Liver (tissue), 9 donors: ENCODE results near the gene MAPK6. TPM values are rescaled to one million over a fixed set of nuclear protein-coding genes. Genes with fewer than 3 reads are reported as not detected.
A peak's percentile ranks its signal among the peaks of the same experiment; 100 is the strongest.
"Not testable (repeated sequence)": the region's sequence is repeated elsewhere in the genome, so short reads cannot be mapped to it uniquely, and the experiment has no call there.

Experiments used
- DNase-seq: peaks from one replicate; pipeline ENCODE4 v3.0.0-alpha.2; 2017; ENCODE audit warnings: low spot score
- H3K27ac ChIP-seq, 2 donors: one replicate each; pipeline ENCODE4 v1.7.0; 2013; ENCODE audit warnings: inconsistent platforms in 2 of 2, low read length in 2 of 2, control low read depth in 1 of 2, low read depth in 1 of 2, mild to moderate bottlenecking in 1 of 2
- H3K27me3 ChIP-seq, 4 donors: one replicate each; pipeline versions ENCODE4 v1.6.1 to v1.7.0; 2013; ENCODE audit warnings: low read length in 3 of 4, inconsistent platforms in 1 of 4, mild to moderate bottlenecking in 1 of 4, moderate library complexity in 1 of 4; ENCODE audit not compliant: control insufficient read depth in 4 of 4, insufficient read depth in 4 of 4
- H3K36me3 ChIP-seq, 4 donors: one replicate each; pipeline versions ENCODE4 v1.6.1 to v1.7.0; 2013; ENCODE audit warnings: low read length in 3 of 4, mild to moderate bottlenecking in 3 of 4, low read depth in 1 of 4, moderate library complexity in 1 of 4; ENCODE audit not compliant: control insufficient read depth in 4 of 4, insufficient read depth in 3 of 4
- H3K4me1 ChIP-seq, 4 donors: one replicate each; pipeline versions ENCODE4 v1.6.1 to v1.7.0; 2013; ENCODE audit warnings: low read length in 3 of 4, mild to moderate bottlenecking in 3 of 4, moderate library complexity in 1 of 4; ENCODE audit not compliant: control insufficient read depth in 4 of 4, insufficient read depth in 4 of 4
- H3K4me3 ChIP-seq, 3 donors: one replicate each; pipeline versions ENCODE4 v1.6.1 to v1.7.0; 2013; ENCODE audit warnings: low read length in 3 of 3, control low read depth in 1 of 3, low read depth in 1 of 3, mild to moderate bottlenecking in 1 of 3
- H3K9ac ChIP-seq, 2 donors: one replicate each; pipeline ENCODE4 v1.7.0; 2013; ENCODE audit warnings: low read length in 2 of 2, mild to moderate bottlenecking in 2 of 2, moderate library complexity in 2 of 2, control low read depth in 1 of 2, low read depth in 1 of 2
- H3K9me3 ChIP-seq, 4 donors: one replicate each; pipeline versions ENCODE4 v1.6.1 to v1.7.0; 2013; ENCODE audit warnings: low read length in 3 of 4; ENCODE audit not compliant: control insufficient read depth in 4 of 4
- ATF3 ChIP-seq: IDR thresholded peaks from 2 replicates; pipeline ENCODE4 v1.6.1; 2016; ENCODE audit warnings: antibody characterized with exemption
- EGR1 ChIP-seq, 2 donors: IDR thresholded peaks; 2 replicates each; pipeline ENCODE4 v1.6.1; 2016 to 2018; ENCODE audit warnings: antibody characterized with exemption in 2 of 2, low read depth in 2 of 2
- GABPA ChIP-seq, 2 donors: IDR thresholded peaks in 1 of 2; conservative IDR thresholded peaks in 1 of 2; 2 replicates each; pipeline ENCODE4 v1.6.1; 2016; ENCODE audit warnings: antibody characterized with exemption in 2 of 2, mild to moderate bottlenecking in 1 of 2, moderate library complexity in 1 of 2
- HNF4A ChIP-seq, 2 donors: conservative IDR thresholded peaks; 2 replicates each; pipeline ENCODE4 v1.6.1; 2016; ENCODE audit warnings: antibody characterized with exemption in 2 of 2, mild to moderate bottlenecking in 2 of 2
- HNF4G ChIP-seq: IDR thresholded peaks from 2 replicates; pipeline ENCODE4 v1.6.1; 2016; ENCODE audit warnings: antibody characterized with exemption
- JUND ChIP-seq, 2 donors: IDR thresholded peaks; 2 replicates each; pipeline ENCODE4 v1.6.1; 2016; ENCODE audit warnings: antibody characterized with exemption in 2 of 2
- MAX ChIP-seq: IDR thresholded peaks from 2 replicates; pipeline ENCODE4 v1.6.1; 2016; ENCODE audit warnings: antibody characterized with exemption
- NR2F2 ChIP-seq: IDR thresholded peaks from 2 replicates; pipeline ENCODE4 v1.6.1; 2016; ENCODE audit warnings: antibody characterized with exemption
- REST ChIP-seq: IDR thresholded peaks from 2 replicates; pipeline ENCODE4 v1.6.1; 2016; ENCODE audit warnings: antibody characterized with exemption, mild to moderate bottlenecking
- RXRA ChIP-seq, 2 donors: IDR thresholded peaks; 2 replicates each; pipeline ENCODE4 v1.6.1; 2017 to 2018; ENCODE audit warnings: antibody characterized with exemption in 2 of 2, mild to moderate bottlenecking in 1 of 2
- SP1 ChIP-seq: IDR thresholded peaks from 2 replicates; pipeline ENCODE4 v1.6.1; 2018; ENCODE audit warnings: antibody characterized with exemption, mild to moderate bottlenecking
- YY1 ChIP-seq: IDR thresholded peaks from 2 replicates; pipeline ENCODE4 v1.6.1; 2016; ENCODE audit warnings: antibody characterized with exemption, mild to moderate bottlenecking
- WGBS: extraction: QIAGEN DNeasy Blood & Tissue Kit; methylation state at CpG from one replicate; pipeline ENCODE4 v1.1.7; 2013; 5-methylcytosine and 5-hydroxymethylcytosine counted together
- polyA plus RNA-seq, 2 donors: library from polyadenylated mRNA; stranded (reverse) in 1 of 2; unstranded in 1 of 2; fragments of 200-250 nt in 1 of 2; fragments of >200 nt in 1 of 2; fragmentation: Nextera tagmentation in 1 of 2; extraction: Ambion mirVana in 1 of 2; gene quantifications; one replicate each; pipeline versions ENCODE4 v1.2.1 to v1.2.3, GENCODE V29; 2013 to 2015
- total RNA-seq, 2 donors: library from RNA; depleted of rRNA; stranded (reverse); fragments of >200 nt; gene quantifications; one replicate each; pipeline ENCODE4 v1.2.3, GENCODE V29; 2014
- donor health status: healthy.
- donor health status: healthy.
- donor health status: healthy.
- donor health status: healthy.
- donor health status: healthy.

The MAPK6 gene
- total and polyA plus RNA-seq, 4 donors = 9.7 to 47.8 (median 32.1) TPM

- DNase-seq = no peak
- 53% methylated on average over 4 of the region's 4 CpGs for WGBS
Observed at GRCh38 chr15:52095597-52096262, 76.7 kb downstream of the MAPK6 start.

GRCh38 chr15:52096536-52096935 lies 77.5 kb downstream of the MAPK6 start:
- DNase-seq, H3K27ac ChIP-seq, H3K36me3 ChIP-seq, H3K27me3 ChIP-seq, H3K9ac ChIP-seq, H3K4me3 ChIP-seq, H3K4me1 ChIP-seq, H3K9me3 ChIP-seq: not testable (repeated sequence)
- 89% methylated on average over 9 of the region's 9 CpGs for WGBS

More at GRCh38 chr15:52095597-52096262, 76.7 kb downstream of the MAPK6 start:
- H3K36me3 ChIP-seq = no peaks in the 10 kb centered on the region
- TF ChIP-seq YY1 = no peak
- no peak for TF ChIP-seq MAX
- H3K9me3 ChIP-seq = no peaks in the 10 kb centered on the region
- H3K4me3 ChIP-seq = no peak overlapping the region
- no peaks in the 10 kb centered on the region for H3K27me3 ChIP-seq
- H3K4me1 ChIP-seq = peaks cover 0 to 4% (median 0%) of the 10 kb centered on the region in 4 donors
- H3K9ac ChIP-seq = no peak overlapping the region
- no peak overlapping the region for H3K27ac ChIP-seq

GRCh38 chr15:52097180-52097579 lies 78.2 kb downstream of the MAPK6 start:
- Histone ChIP-seq H3K9me3 (no peaks in the 10 kb centered on the region), H3K27me3 (no peaks in the 10 kb centered on the region), H3K27ac (no peak overlapping the region), H3K4me1 (peaks cover 0 to 4% (median 0%) of the 10 kb centered on the region in 4 donors), H3K4me3 (no peak overlapping the region), H3K9ac (peak overlapping the region in 1 of 2 donors; percentile 23), H3K36me3 (no peaks in the 10 kb centered on the region)
- no peak for TF ChIP-seq RXRA (IDR thresholded peaks at IDR 0.05)
- no peak for TF ChIP-seq SP1
- TF ChIP-seq REST = no peak
- no peak for TF ChIP-seq EGR1 (IDR thresholded peaks at IDR 0.05; ENCODE audit: low read depth in 2 of 2)
- no peak for TF ChIP-seq HNF4G
- TF ChIP-seq HNF4A (conservative IDR thresholded peaks at IDR 0.05) = no peak
- TF ChIP-seq GABPA (IDR thresholded peaks at IDR 0.05 in 1 of 2, conservative IDR thresholded peaks at IDR 0.05 in 1 of 2) = no peak
- no peak for TF ChIP-seq ATF3
- no peak for TF ChIP-seq YY1
- no peak for TF ChIP-seq NR2F2
- TF ChIP-seq JUND (IDR thresholded peaks at IDR 0.05) = no peak
- DNase-seq = no peak
